Neural progenitor cell (in vitro differentiated cells): Measurements from ENCODE around the gene RECK. TPM values are rescaled to one million over a fixed set of nuclear protein-coding genes. Genes with fewer than 3 reads are reported as not detected.

Experiments
- DNase-seq: peaks from one replicate; pipeline ENCODE4 v3.0.0-alpha.2; 2016; ENCODE audit warnings: low spot score
- H2AFZ ChIP-seq: fragments of 200-600 bp; sonication (generic); replicated peaks from 2 replicates; pipeline ENCODE4 v1.6.1; 2016; ENCODE audit warnings: antibody characterized with exemption
- H3F3A ChIP-seq: fragments of 200-600 bp; sonication (generic); 2 replicates; pipeline ENCODE4 v1.6.1; 2016; ENCODE audit warnings: antibody characterized with exemption, low read depth
- H3K27ac ChIP-seq: fragments of 200-600 bp; sonication (generic); 2 replicates; pipeline ENCODE4 v1.5.1; 2016; ENCODE audit warnings: mild to moderate bottlenecking
- H3K27me3 ChIP-seq: fragments of 200-600 bp; sonication (generic); 2 replicates; pipeline ENCODE4 v1.6.1; 2016; ENCODE audit warnings: mild to moderate bottlenecking, moderate library complexity
- H3K36me3 ChIP-seq: fragments of 200-600 bp; sonication (generic); 2 replicates; pipeline ENCODE4 v1.5.1; 2016
- H3K4me1 ChIP-seq: fragments of 200-600 bp; sonication (generic); 2 replicates; pipeline ENCODE4 v1.6.1; 2016; ENCODE audit warnings: mixed run types
- H3K4me2 ChIP-seq: fragments of 200-600 bp; sonication (generic); 2 replicates; pipeline ENCODE4 v1.6.1; 2016
- H3K4me3 ChIP-seq: fragments of 200-600 bp; sonication (generic); 2 replicates; pipeline ENCODE4 v1.5.1; 2016
- H3K79me2 ChIP-seq: fragments of 200-600 bp; sonication (generic); 2 replicates; pipeline ENCODE4 v1.6.1; 2016; ENCODE audit warnings: low read depth
- H3K9ac ChIP-seq: fragments of 200-600 bp; sonication (generic); 2 replicates; pipeline ENCODE4 v1.6.1; 2016
- H3K9me3 ChIP-seq: fragments of 200-600 bp; sonication (generic); 2 replicates; pipeline ENCODE4 v1.5.1; 2016; ENCODE audit warnings: low read depth
- H4K20me1 ChIP-seq: fragments of 200-600 bp; sonication (generic); 2 replicates; pipeline ENCODE4 v1.6.1; 2016; ENCODE audit warnings: low read depth
- H3K27ac Mint-ChIP-seq: 3 replicates; pipeline ENCODE4 v1.8.0; 2021; ENCODE audit warnings: mixed read lengths
- H3K27me3 Mint-ChIP-seq: 2 replicates; pipeline ENCODE4 v1.8.0; 2022; ENCODE audit warnings: low read depth, mild to moderate bottlenecking, inconsistent platforms, moderate library complexity, mixed read lengths; ENCODE audit not compliant: insufficient read depth
- H3K36me3 Mint-ChIP-seq: 3 replicates; pipeline ENCODE4 v1.8.0; 2021; ENCODE audit warnings: mixed read lengths
- H3K4me1 Mint-ChIP-seq: 3 replicates; pipeline ENCODE4 v1.8.0; 2021; ENCODE audit warnings: mixed read lengths
- H3K4me3 Mint-ChIP-seq: 3 replicates; pipeline ENCODE4 v1.8.0; 2021; ENCODE audit warnings: mild to moderate bottlenecking, moderate library complexity, mixed read lengths
- H3K9me3 Mint-ChIP-seq: 3 replicates; pipeline ENCODE4 v1.8.0; 2020; ENCODE audit warnings: mixed read lengths
- CTCF ChIP-seq: fragments of 200-600 bp; sonication (generic); IDR thresholded peaks from 2 replicates; pipeline ENCODE4 v1.5.1; 2017; ENCODE audit warnings: antibody characterized with exemption, mild to moderate bottlenecking
- EZH2 ChIP-seq: fragments of 200-600 bp; sonication (generic); IDR thresholded peaks from 2 replicates; pipeline ENCODE4 v1.6.1; 2017; ENCODE audit warnings: antibody characterized with exemption, mild to moderate bottlenecking, moderate library complexity
- EZH2phosphoT487 ChIP-seq: fragments of 200-600 bp; sonication (generic); IDR thresholded peaks from 2 replicates; pipeline ENCODE4 v1.6.1; 2017; ENCODE audit warnings: antibody characterized with exemption
- total RNA-seq: library from RNA; depleted of rRNA; stranded (reverse); fragments of >200 nt; gene quantifications from 2 replicates; pipeline ENCODE4 v1.2.3, GENCODE V29; 2015; ENCODE audit warnings: low replicate concordance

Gene RECK
- total RNA-seq, 1 donor from 2014 or later = 11.0 TPM

- Histone ChIP-seq H4K20me1 (no peaks in the 10 kb centered on the region), H3K4me3 (no peak overlapping the region), H3K27ac (no peak overlapping the region), H3K27me3 (peaks cover 9% of the 10 kb centered on the region), H3K4me2 (no peak overlapping the region), H3K9ac (no peak overlapping the region), H3K4me1 (no peaks in the 10 kb centered on the region), H3K9me3 (no peaks in the 10 kb centered on the region), H3K36me3 (no peaks in the 10 kb centered on the region), H2AFZ (no peak overlapping the region), H3F3A (no peaks in the 10 kb centered on the region), H3K79me2 (no peaks in the 10 kb centered on the region)
- H3K27me3 Mint-ChIP-seq = peaks cover 4% of the 10 kb centered on the region
- H3K36me3 Mint-ChIP-seq = no peaks in the 10 kb centered on the region
- no peak overlapping the region for H3K4me3 Mint-ChIP-seq
- DNase-seq = no peak
- H3K4me1 Mint-ChIP-seq = peaks cover 4% of the 10 kb centered on the region
- H3K27ac Mint-ChIP-seq = no peak overlapping the region
- no peaks in the 10 kb centered on the region for H3K9me3 Mint-ChIP-seq
- TF ChIP-seq CTCF = no peak
- no peak for TF ChIP-seq EZH2
These were observed 11.0 kb upstream of the RECK start for GRCh38 chr9:36025746-36026145.

DNA sequence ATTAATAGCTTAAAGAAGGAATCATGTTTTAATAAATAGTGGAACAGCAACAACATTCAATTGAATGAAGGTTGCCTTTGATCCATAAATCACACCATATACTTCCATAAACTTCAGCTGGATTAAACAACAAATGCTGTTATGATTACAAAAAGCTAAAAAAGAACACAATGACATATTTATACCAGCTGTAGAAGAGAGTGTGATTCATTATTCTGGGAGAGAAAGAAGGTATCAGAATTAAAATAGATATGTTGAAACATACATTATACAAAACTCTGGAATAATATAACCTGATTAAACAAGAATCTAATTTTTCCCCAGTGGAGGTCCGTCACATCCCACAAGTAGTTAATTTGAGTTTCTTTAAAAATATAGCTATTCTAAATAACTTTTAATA lies 7.5 kb upstream of the RECK start:
- H3K4me2 ChIP-seq = no peak overlapping the region
- H3K36me3 ChIP-seq = no peaks in the 10 kb centered on the region
- peaks cover 4% of the 10 kb centered on the region for H3K27me3 Mint-ChIP-seq
- H3K4me1 Mint-ChIP-seq = no peaks in the 10 kb centered on the region
- no peaks in the 10 kb centered on the region for H3K4me1 ChIP-seq
- H3K9ac ChIP-seq = no peak overlapping the region
- no peaks in the 10 kb centered on the region for H3K9me3 Mint-ChIP-seq
- H3K4me3 ChIP-seq = no peak overlapping the region
- no peaks in the 10 kb centered on the region for H3K79me2 ChIP-seq
- no peak overlapping the region for H3K27ac Mint-ChIP-seq
- no peaks in the 10 kb centered on the region for H3K9me3 ChIP-seq
- no peaks in the 10 kb centered on the region for H4K20me1 ChIP-seq
- no peak overlapping the region for H3K4me3 Mint-ChIP-seq
- no peaks in the 10 kb centered on the region for H3K36me3 Mint-ChIP-seq
- no peak for TF ChIP-seq EZH2phosphoT487
- no peak for TF ChIP-seq EZH2
- no peak for TF ChIP-seq CTCF
- H2AFZ ChIP-seq = no peak overlapping the region
- H3K27me3 ChIP-seq = peaks cover 9% of the 10 kb centered on the region
- H3K27ac ChIP-seq = no peak overlapping the region
- no peak for DNase-seq
- no peaks in the 10 kb centered on the region for H3F3A ChIP-seq

GRCh38 chr9:36029765-36030528 lies 6.8 kb upstream of the RECK start:
- peaks cover 4% of the 10 kb centered on the region for H3K27me3 Mint-ChIP-seq
- H3K4me3 Mint-ChIP-seq = no peak overlapping the region
- TF ChIP-seq CTCF (no peak), EZH2 (no peak), EZH2phosphoT487 (no peak)
- H3K4me2 ChIP-seq = no peak overlapping the region
- H3F3A ChIP-seq = no peaks in the 10 kb centered on the region
- H3K27me3 ChIP-seq = peaks cover 9% of the 10 kb centered on the region
- no peak for DNase-seq
- no peak overlapping the region for H2AFZ ChIP-seq
- no peaks in the 10 kb centered on the region for H3K36me3 Mint-ChIP-seq
- no peaks in the 10 kb centered on the region for H3K9me3 Mint-ChIP-seq
- H4K20me1 ChIP-seq = no peaks in the 10 kb centered on the region
- H3K9ac ChIP-seq = no peak overlapping the region
- no peaks in the 10 kb centered on the region for H3K4me1 ChIP-seq
- H3K27ac ChIP-seq = no peak overlapping the region
- no peaks in the 10 kb centered on the region for H3K79me2 ChIP-seq
- H3K36me3 ChIP-seq = no peaks in the 10 kb centered on the region
- no peaks in the 10 kb centered on the region for H3K9me3 ChIP-seq
- no peak overlapping the region for H3K27ac Mint-ChIP-seq
- H3K4me3 ChIP-seq = no peak overlapping the region
- no peaks in the 10 kb centered on the region for H3K4me1 Mint-ChIP-seq
